Stimulated activated naive CD8-positive, alpha-beta T cell treated with anti-CD3 and anti-CD28 coated beads, Interleukin-15, Interleukin-2, amounts not matched to agents 100 U/mL and 50 U/mL, for 24 hours (primary cell): Measurements from ENCODE around the gene PLEKHH1.
A peak's percentile ranks its signal among the peaks of the same experiment; 100 is the strongest.

Experiments used
- ATAC-seq: fragments of 150-1000 bp; cut with Tn5 transposase; one replicate; pipeline ENCODE4 v1.10.0; 2021
- DNase-seq: peaks from one replicate; pipeline ENCODE4 v3.0.0; 2021

PLEKHH1 gene

DNA sequence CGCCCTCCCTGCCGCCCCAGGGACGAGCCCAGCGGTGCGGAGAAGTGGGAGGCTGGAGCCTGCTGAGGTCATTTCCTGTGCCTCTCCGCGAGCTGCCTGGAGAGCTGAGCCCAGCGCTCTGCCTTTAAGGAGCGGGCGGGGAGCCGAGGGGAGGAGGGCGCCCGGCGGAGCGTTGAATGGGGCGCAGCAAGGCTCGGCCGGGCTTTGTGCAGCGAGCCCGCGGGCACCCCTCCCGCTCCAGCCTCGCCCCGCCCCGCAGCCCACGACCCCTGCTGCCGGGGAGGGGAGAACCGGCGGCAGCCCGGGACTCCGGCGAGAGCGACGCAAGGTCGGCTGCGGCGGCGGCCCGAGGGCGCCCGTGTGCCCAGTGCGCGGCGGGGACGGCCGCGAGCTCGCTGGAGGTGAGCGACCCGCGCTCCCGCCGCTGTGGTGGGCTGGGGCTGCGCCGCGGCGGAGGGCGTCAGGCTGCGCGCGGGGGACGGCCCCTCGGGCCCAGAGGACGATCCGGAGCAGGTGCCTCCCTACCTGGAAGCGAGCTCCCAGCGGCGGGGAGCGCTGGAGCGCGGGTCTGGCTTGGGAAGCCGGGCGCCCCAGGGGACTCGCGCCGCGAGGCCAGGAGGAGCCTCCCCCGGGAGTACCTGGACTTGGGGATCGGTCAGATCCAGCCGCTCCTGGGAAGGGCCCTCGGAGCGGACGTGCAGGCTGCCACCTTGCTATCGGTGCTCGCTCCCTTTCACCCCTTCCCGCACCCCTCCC is at the start of gene PLEKHH1:
PLEKHH1 (plus strand) TSS at position 293 of the 756 bp plus-strand sequence. CDS start 8,578 bp downstream, outside the sequence.
- ATAC-seq (peak; percentile 96), DNase-seq (peak; percentile 71)

DNA sequence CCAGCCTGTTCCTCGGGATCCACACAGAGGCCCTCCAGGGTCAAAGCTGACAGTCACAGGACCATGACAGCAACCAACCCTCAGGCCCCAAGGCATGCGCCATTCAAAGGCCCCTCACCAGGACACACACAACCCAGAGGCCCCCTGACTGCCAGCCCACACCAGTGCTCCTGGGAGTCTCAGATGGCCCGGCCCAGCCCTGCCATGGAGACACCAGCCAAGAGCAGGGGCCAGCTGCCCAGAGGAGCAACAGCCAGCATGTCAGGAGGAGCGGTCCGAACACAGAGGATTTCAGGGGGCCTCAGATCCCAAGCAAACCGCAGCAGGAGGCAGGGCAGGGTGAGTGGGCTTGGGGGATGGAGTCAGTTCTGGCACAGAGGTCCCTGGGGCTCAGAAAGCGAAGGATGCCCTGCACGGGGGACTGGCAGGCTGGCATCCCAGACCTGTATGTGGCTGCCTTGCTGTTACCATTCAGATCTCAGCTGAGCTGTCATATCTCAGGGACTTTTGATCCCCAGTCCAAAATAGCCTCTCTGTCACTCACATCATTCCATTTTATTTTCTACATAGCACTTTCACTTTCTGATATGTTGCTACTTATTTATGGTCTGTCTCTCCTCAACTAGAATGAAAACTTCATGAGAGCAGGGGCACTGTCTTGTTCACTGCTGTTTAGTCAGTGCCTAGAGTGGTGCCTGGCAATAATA is 49.4 kb upstream of the PLEKHH1 start:
- no peak for ATAC-seq
- no peak for DNase-seq

DNA sequence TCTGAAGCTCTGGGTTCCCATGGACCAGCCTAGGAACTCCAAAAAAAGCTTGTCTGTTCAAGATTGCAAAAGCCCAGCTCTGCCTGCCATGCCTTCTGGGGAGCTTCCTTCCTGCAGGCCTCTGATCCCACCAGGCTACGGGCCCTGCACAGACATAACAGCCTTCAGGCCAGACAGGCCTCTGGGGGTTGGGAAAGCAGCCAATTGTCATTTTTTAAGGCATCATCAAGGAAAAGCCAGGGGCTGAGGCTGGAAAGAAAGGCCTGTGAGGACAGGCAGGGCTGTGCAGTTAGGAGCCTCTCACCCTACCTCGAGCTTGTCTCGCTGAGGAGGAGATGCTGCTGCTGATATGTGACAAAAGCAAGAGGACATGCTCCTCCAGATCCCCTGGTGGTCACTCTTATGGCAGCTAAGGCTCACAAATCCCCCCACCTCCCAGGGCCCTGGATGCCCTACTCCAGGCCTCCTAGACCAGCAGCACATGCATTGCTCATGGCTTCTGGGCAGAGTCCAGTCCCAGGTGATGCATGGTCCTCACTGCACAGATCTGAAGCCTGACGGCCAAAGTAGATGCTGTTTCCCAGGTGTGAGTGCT is 47.5 kb upstream of the PLEKHH1 start:
- no peak for DNase-seq
- no peak for ATAC-seq

DNA sequence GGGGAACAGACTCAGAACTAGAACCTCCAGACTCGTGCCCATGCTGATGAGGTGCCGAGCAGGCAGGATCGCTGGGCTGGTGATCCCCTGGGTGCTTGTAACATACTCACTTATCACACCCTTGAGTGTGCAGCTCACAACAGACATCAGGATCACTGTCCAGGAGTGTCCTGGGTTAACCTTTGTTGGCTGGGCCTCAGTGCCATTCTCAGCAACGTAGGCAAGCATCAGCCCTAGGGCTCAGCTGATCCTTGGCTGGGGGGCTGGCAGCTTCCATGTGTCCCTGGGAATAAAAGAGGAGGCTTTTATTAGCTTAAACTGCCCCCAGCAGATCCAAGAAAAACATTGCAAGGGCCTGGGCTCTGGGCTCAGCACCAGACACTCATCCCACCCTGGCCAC is 46.2 kb upstream of the PLEKHH1 start:
- ATAC-seq, result no peak

DNA sequence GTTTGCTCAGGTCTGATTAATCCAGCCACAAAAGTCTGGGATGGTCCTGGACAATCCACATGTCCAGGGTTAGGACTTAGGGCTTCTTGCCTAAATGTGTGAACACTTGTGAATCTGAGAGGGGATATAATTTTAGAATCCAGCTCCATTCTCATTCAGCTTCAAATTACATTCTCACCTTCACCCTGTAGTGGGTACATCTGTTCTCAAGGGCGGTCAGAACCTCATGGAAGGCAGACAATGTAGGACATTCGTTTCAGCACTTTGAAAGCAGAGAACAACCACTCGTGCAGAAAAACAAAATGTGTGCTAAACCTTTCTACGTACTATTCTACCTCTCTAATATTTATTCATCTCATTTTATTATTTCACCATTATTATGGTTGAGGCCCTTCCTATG is 45.8 kb upstream of the PLEKHH1 start:
- DNase-seq (no peak), ATAC-seq (no peak)

More for the DNA sequence above, 46.2 kb upstream of the PLEKHH1 start:
- no peak for DNase-seq

DNA sequence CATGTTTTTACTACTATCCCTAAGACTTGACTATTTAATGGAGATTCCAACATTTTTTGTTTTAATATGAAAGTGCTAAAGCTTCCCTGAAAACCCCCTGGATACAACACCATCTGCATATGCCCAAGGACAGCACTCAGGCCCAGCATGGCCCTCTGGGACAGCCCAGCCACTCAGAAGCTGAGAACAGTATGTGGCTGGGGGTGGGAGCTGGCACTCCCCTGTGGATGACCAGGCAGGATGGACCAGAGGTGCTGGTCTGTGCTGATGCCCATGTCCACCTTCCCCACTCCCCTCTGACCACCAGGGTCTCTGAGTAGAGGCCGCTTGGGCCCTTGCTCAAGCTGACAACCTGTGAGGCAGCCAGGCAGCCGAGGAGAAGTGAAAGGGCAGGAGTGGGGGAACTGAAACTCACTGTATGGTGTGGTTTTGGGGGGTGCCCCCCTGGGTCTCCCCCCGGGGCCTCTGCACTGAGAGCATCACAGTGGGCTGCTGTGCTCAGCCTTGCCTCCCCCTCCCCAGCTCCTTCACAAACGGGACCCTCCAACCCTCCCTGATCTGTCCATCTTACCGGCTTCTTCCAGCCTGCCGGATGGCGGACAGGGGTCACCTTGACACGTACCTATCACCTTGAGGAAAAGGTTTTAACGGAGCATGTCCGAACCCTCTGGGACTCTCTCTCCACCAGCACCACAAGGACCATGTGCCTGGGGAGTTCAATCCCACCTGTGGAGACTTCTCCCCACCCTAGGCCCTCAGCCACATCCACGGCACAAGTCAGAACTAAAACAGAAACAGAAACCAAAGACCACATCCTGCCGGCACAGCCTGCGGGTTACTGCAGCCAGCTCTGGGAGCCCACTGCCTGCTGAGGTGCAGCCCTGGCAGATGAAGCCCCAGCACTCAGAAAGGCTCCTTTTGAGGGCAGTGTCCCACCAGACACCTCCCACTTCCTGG is 44.9 kb upstream of the PLEKHH1 start, which contains the start of gene TMEM229B:
TMEM229B (minus strand) TSS at position 785 of the 957 bp plus-strand sequence. CDS start 14,798 bp downstream, outside the sequence.
- peak; percentile 96 for ATAC-seq

DNA sequence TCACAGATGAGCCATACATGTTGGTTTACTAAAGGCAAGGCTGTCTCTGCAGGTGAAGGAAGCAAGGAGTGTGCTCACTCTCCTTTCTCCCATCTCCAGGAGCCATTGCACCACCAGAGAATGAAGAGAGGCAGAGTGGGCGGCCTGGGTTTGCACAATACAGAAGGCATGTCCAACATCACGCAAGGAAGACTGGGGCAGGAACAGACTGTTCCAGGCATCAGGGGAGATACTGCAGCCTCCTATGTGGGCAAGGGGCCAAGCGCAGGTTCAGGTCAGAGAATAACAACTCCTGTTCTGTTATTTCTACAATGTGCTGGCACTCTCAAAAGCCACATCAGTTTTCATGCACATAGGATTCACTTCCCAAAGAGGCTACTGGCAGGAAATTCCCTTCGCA is 42.9 kb upstream of the PLEKHH1 start:
- DNase-seq (no peak), ATAC-seq (no peak)

More for the DNA sequence above, 44.9 kb upstream of the PLEKHH1 start, which contains the start of gene TMEM229B:
- DNase-seq, result peak; percentile 78

DNA sequence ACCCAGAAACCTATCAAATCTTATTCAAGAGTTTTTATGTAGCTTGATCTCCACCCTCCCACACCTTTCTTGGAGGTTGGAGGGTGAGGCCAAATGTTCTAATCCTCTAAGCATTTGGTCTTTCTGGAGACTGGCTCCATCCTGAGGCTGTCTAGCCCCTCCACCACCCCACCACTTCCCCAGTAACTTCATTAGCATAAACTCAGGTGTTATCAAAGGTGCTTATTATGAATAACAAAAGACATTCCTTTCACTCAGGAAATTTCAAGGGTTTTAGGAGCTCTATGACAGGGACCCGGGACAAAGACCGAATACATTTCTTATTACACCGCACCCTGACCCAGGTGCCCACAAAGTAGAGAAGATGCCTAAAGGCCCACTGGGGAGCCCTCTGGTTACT is 41.8 kb upstream of the PLEKHH1 start:
- no peak for ATAC-seq
- DNase-seq, result no peak

DNA sequence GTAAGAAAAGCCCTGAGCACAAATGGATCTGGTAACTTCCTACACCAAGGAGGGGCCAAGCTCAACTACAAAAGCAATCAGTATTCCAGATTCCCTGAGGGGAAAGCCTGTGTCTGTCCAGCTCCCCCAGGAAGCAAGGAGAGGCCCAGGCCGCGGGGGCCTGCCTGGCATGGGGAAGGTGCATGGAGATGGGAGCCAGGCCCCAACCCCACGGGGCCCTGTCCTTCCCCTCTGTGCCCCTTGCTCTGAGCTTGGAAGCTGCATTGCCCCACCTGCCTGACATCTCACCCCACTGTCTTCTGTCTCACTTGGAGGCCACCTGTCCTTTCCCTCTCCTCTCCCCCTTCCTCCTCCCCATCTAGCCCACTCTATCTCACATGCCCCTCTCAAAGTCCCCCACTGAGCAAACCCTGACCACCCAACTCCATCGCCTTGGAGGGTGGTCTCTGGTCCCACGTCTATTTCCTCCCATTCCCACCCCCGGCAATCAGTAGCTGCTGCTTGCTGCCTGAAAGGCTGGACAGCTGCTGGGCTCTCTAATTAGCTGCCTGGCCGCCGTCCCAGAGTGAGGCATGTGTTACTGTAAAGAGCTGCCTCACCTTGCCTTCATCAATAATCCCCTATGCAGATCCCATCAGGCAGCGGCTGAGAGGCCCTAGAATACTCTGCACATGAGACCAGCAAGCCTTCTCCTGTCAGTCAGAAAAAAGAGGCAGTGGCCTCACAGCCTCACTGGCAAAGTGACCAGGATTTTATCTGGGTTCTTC is 41.2 kb upstream of the PLEKHH1 start:
- no peak for ATAC-seq
- no peak for DNase-seq

DNA sequence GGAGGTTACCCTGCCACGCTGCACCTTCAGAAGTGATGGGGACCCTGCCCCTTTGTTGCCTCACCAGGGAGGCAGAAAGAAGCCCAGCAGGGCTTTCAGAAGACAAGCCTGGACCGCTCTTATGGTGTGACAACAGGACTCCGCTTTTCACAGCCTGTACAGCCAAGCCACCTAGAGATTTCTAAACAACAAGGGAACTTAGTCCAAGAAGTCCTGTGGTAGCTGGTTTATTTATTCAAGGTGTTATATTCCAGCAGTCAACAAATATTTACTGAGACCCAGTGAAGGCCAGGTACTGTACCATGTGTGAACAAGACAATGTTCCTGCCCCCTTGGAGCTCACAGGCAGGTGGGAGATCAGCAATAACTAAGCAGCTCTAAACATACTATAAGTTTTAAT is 40.6 kb upstream of the PLEKHH1 start:
- DNase-seq, result no peak
- ATAC-seq, result no peak

DNA sequence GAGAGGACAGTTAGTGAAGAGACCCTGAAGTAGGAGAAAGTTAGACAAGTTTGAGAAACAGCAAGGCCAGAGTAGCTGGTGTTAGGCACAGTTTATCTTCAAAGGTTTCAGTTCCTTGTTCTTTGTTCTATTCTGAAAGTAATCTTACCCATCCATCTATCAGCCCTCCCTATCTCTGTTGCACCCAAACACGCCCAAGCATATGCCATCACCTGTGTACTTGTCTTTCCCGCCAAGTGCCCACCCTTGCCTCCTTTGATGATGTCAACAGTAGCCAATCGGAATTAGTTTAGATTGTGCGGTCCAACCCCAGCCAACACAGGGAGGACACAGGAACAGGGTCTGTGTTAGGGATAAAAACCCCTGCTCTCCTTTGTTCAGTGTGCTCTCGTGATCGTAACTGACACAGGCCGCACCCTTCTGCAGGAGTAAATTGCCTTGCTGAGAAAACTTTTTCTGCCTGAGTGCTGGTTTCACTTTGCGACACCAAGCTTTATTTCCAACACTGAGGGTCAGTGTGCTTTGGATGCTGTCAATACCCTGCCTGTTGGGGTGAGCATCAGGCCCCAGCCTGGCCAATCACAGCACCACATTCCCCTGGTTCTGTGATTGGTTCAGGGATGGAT is 39.9 kb upstream of the PLEKHH1 start:
- DNase-seq (no peak), ATAC-seq (no peak)

DNA sequence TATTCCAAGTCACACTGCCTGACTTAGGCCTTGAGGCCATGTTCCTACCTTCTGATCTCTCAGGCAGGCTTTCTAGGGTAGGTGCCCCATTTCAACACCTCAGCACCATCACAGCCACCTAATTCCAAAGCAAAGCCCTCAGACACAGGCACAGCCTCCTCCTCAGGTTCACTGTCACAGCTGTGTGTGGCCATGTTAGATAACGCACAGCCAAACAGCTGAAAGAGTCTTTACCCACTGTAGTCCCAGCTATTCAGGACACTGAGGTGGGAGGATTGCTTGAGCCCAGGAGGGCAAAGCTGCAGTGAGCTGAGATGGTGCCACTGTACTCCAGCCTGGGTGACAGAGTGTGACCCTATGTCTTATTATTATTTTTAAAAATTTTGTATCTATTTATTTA is 37.3 kb upstream of the PLEKHH1 start:
- no peak for ATAC-seq

DNA sequence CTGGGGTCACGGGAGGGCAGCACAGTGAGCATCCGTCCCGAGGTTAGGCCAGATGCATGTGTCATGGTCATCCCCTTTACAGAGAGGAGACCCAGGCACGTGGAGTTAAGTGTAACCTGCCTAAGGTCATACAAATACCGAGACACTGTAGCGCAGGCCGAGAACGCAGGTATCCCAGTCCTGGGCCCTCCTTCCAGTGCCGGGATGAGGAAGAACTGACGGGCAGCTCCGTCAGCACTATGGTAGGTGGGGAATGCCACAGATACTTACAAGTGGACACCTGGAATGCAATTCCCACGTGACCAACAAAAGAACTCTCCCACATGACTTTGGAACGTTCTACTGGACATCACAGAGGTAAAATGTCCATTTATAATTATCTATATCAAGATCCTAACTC is 35.9 kb upstream of the PLEKHH1 start:
- DNase-seq, result no peak
- no peak for ATAC-seq

More for the DNA sequence above, 37.3 kb upstream of the PLEKHH1 start:
- DNase-seq, result no peak

DNA sequence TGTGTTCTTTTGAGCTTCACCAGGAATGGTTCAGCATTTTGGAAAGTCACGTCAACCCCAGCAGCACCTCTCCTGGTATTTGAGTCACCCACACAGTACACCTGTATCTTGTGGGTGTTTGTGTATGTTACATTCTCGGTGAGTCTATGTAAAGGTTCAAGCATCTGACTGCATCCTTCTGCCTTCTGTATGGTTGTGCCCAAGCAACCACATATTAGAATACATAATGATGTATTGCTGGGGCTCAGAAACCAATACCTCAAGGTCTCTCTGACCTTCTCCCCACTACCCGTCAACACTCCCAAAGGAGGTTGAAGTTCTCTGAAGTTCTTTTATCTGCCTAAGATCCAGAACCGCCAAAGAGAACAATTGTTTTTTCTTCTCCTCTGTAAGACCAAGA is 35.4 kb upstream of the PLEKHH1 start:
- DNase-seq (no peak), ATAC-seq (peak; percentile 77)

DNA sequence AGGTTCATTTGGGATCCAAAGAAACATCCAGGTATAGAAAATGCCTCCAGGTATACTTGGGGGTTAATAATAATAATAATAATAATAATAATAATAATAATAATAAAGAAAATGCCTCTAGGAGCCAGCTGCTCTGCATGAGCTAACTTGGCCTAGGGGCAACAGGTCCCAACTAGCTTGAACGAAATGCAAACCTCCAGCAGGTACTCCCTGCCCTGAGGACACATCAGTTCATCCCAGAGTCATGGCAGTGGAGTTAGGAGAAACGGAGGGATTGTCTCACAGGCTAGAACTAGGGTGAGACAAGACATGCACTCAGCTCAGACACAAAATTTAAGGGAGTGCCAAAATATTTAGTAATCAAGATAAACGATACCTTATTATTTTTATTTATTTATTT is 32.1 kb upstream of the PLEKHH1 start:
- no peak for DNase-seq

DNA sequence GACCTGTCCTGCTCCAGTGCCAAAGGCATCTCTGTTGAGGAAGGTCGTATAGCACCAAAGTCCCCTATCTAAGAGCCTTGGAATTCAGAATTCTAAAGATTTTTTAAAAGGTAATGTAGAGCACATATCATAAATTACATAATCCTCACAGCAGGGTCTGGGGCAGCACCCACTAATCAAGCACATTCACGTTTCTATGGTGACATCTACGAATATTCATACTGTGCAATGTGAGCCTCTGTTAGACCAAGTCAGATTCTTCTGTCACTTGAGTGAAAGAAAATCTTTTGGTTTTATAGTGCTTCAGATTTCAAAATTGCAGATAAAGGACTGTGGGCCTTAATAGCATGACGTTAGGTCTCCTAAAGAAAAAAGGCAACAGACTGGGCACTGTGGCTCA is 31.4 kb upstream of the PLEKHH1 start:
- no peak for ATAC-seq
- DNase-seq, result no peak

More for the DNA sequence above, 32.1 kb upstream of the PLEKHH1 start:
- ATAC-seq, result no peak

DNA sequence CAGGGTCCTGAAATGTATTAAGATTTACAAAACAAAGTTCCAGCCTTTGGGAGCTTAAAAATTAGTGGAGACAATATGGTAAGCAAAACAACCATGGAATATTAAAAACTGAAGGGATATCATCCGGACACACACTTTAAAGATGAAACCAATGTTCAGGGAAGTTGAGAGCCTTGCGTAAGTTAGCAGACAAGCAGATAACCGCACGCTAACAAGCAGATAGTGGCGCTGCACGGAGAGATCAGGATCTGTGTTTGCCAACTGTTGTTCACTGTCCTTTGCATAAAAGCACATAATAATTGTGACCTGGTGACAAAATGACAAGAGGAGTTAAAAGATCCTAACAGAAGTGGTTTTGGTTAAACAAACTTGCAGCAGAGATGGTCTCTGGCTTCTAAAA is 30.2 kb upstream of the PLEKHH1 start:
- no peak for DNase-seq
- no peak for ATAC-seq

DNA sequence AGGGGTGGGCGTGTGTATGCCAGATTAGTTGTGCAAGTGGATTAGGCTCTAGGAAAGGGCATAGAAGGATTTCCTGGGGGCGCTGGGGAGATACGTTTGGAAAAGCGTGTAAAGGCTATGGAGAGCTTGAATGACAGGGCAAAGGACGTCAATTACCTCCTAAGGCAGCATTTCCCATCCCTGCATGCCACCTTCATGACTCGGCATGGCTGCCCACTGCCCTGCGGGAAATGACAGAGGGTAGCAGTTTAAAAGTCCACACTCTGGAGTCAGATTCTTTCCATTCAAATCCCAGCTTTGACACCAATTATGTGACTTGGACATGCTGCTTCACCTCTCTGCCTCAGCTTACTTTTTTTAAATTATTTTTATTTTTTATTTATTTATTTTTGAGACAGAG is 29.8 kb upstream of the PLEKHH1 start:
- ATAC-seq, result no peak
- DNase-seq, result no peak

DNA sequence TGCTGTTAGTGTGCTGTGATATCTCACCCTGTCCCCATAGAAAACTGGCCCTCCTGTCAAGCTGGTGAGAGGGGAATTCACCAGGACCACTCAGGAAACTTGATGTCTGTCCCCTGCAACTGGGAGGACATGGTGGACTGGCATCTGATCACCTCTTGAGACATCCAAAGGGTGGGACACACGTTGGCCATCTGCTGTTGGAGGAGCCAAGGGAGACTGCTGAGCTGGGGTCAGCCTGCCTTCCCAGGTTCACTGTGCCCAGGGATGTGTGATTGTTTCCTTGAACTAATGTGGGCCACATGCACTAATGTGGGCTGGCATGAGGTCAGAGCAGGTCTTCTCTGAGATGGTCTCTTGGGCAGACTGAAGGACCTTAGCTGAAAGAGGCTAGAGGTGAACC is 27.8 kb upstream of the PLEKHH1 start:
- DNase-seq, result no peak
- ATAC-seq, result no peak

DNA sequence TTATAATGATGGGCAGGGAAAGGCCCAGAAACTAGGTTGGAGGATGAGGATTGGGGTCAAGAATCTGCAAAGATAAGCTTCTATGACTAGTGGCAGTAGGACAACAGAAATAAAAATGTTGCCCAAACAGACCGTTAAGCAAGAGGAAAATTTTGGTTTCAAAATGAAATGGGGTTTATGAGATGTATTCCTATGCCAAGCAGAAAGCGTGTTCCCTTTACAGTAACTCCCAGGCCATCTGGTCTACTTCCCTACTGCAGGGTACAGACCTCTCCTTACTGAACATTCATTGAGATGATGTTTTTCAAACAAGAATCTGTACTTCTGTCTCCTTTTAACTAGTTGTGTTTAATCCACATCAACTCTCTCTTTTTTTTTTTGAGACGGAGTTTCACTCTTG is 24.1 kb upstream of the PLEKHH1 start:
- ATAC-seq, result no peak
- no peak for DNase-seq

DNA sequence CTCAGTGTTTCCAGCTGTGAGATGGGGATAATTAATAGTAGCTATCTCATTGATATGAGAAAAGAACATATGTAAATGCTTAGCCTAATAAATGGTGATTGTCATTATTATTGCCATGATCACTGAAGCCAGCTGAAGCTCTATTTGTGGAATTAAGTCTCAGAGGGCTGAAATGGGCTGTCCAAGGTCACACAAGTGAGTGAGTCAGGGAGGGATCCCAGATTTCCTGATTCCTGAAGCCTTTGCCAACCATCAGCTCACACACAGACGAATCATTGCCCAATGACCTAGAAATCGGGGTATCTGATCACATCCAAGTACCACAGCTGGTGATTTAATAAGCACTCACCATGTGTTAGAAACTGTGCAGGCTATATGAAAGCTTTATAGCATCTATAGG is 23.0 kb upstream of the PLEKHH1 start:
- DNase-seq (no peak), ATAC-seq (no peak)
